Measurements from ENCODE around the gene MPST. TPM values are rescaled to one million over a fixed set of nuclear protein-coding genes. Genes with fewer than 3 reads are reported as not detected.
"Not testable (repeated sequence)": the region's sequence is repeated elsewhere in the genome, so short reads cannot be mapped to it uniquely, and the experiment has no call there.

Gene MPST
- total RNA-seq, 1 experiment from 2014 or later = 51.2 TPM

DNA sequence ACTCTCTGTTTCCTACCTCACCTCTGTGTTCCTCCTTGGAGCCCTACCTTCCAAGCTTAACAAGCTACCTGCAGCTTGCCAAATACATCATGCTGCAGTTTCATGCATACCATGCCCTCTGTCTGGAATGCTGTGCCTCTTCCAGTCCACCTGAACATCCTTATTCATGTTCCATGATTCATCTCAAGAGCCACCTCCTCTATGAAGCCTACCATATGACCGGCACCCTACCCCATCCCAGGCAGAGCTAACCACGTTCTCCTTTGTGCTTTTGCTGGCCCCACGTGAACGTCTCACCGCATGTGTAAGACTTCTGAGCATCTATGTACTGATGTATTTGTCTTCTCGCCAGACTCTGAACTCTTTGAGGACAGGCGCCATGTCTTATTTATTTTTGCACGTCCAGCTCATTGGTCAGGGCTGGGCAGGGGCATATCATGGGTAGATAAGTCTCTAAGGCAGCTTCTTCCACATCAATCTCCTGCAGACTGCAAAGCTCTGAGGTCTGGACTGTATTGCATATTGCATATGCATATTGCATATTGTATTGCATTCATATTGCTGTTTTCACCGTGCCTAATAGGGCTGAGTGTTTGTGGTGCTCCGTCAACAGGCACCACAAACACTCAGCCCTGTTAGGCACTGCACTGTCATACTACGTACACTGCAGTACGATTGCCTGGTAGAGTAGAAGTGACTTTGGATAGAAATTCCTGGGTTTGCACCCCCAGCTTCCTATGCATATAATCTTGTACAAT lies 31.3 kb upstream of the MPST start:
- no peak for TF ChIP-seq CTCF (IDR thresholded peaks at IDR 0.05; ENCODE audit: unreplicated experiment)
- H3K4me3 Mint-ChIP-seq (ENCODE audit: unreplicated experiment) = no peak overlapping the region
- no peak for DNase-seq (ENCODE audit: unreplicated experiment)
- no peak overlapping the region for H3K27ac Mint-ChIP-seq (ENCODE audit: low read depth, unreplicated experiment)
- H3K36me3 Mint-ChIP-seq (ENCODE audit: insufficient read depth, unreplicated experiment) = no peaks in the 10 kb centered on the region
- intact Hi-C loops (cut with micrococcal nuclease) = loop anchor here (5.0 kb wide), 1 partner anchor 179 kb away; no protein-coding TSS in a partner anchor
- no peaks in the 10 kb centered on the region for H3K9me3 Mint-ChIP-seq (ENCODE audit: unreplicated experiment)
- ChIA-PET CTCF (interaction anchor here (0.5 to 2.2 kb wide), 7 partner anchors 10 to 456 kb away, joined by 3 to 9 read pairs (median 4); no protein-coding TSS in a partner anchor), POLR2A (interaction anchor here (0.6 to 0.9 kb wide), 3 partner anchors 10 to 460 kb away, joined by 3 to 4 read pairs (median 3); no protein-coding TSS in a partner anchor)
- no TSS peak for BruUV-seq (replicated peaks)
- H3K27me3 Mint-ChIP-seq (ENCODE audit: insufficient read depth, unreplicated experiment) = peaks cover 31% of the 10 kb centered on the region
- H3K4me1 Mint-ChIP-seq (ENCODE audit: insufficient read depth, unreplicated experiment) = no peaks in the 10 kb centered on the region

DNA sequence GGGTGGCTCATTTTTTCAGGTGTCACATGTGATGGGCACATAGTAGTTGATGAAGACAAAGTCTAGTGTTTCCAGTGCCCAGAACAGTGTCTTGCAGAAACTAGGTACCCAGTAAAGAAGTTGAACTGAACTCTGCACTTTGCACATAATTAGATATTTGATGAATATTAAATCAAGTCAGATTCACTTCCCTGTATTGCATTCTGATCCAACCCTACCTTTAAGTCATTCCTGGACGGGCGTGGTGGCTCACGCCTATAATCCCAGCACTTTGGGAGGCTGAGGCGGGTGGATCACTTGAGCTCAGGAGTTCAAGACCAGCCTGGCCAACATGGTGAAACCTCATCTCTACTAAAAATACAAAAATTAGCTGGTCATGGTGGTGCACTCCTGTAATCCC lies 30.5 kb upstream of the MPST start:
- H3K27ac Mint-ChIP-seq (ENCODE audit: low read depth, unreplicated experiment); H3K4me1 Mint-ChIP-seq (ENCODE audit: insufficient read depth, unreplicated experiment); BruUV-seq (replicated peaks); DNase-seq (ENCODE audit: unreplicated experiment); H3K36me3 Mint-ChIP-seq (ENCODE audit: insufficient read depth, unreplicated experiment); H3K4me3 Mint-ChIP-seq (ENCODE audit: unreplicated experiment); H3K9me3 Mint-ChIP-seq (ENCODE audit: unreplicated experiment): not testable (repeated sequence)
- POLR2A ChIA-PET = interaction anchor here (0.6 to 0.9 kb wide), 2 partner anchors 265 to 461 kb away, joined by 3 to 4 read pairs; no protein-coding TSS in a partner anchor
- intact Hi-C loops (cut with micrococcal nuclease) = loop anchor here (5.0 kb wide), 1 partner anchor 178 kb away; no protein-coding TSS in a partner anchor
- CTCF ChIA-PET = interaction anchor here (0.7 to 2.2 kb wide), 3 partner anchors 9 to 54 kb away, joined by 3 to 9 read pairs (median 4); no protein-coding TSS in a partner anchor
- peaks cover 31% of the 10 kb centered on the region for H3K27me3 Mint-ChIP-seq (ENCODE audit: insufficient read depth, unreplicated experiment)

GRCh38 chr22:36990457-36990856 lies 29.1 kb upstream of the MPST start:
- DNase-seq (ENCODE audit: unreplicated experiment) = no peak
- H3K9me3 Mint-ChIP-seq (ENCODE audit: unreplicated experiment) = no peaks in the 10 kb centered on the region
- no peak for TF ChIP-seq CTCF (IDR thresholded peaks at IDR 0.05; ENCODE audit: unreplicated experiment)
- CTCF ChIA-PET = no interaction called here
- peaks cover 31% of the 10 kb centered on the region for H3K27me3 Mint-ChIP-seq (ENCODE audit: insufficient read depth, unreplicated experiment)
- POLR2A ChIA-PET = no interaction called here
- no peak overlapping the region for H3K4me3 Mint-ChIP-seq (ENCODE audit: unreplicated experiment)
- no peaks in the 10 kb centered on the region for H3K36me3 Mint-ChIP-seq (ENCODE audit: insufficient read depth, unreplicated experiment)
- no TSS peak for BruUV-seq (replicated peaks)
- H3K4me1 Mint-ChIP-seq (ENCODE audit: insufficient read depth, unreplicated experiment) = no peaks in the 10 kb centered on the region
- intact Hi-C loops (cut with micrococcal nuclease) = no loop called here
- H3K27ac Mint-ChIP-seq (ENCODE audit: low read depth, unreplicated experiment) = no peak overlapping the region

GRCh38 chr22:36991206-36991605 lies 28.3 kb upstream of the MPST start:
- no peak overlapping the region for H3K27ac Mint-ChIP-seq (ENCODE audit: low read depth, unreplicated experiment)
- CTCF ChIA-PET = interaction anchor here (0.7 to 1.2 kb wide), 3 partner anchors 15 to 270 kb away, joined by 4 read pairs; no protein-coding TSS in a partner anchor
- H3K36me3 Mint-ChIP-seq (ENCODE audit: insufficient read depth, unreplicated experiment) = no peaks in the 10 kb centered on the region
- TF ChIP-seq CTCF (IDR thresholded peaks at IDR 0.05; ENCODE audit: unreplicated experiment) = no peak
- DNase-seq (ENCODE audit: unreplicated experiment) = no peak
- POLR2A ChIA-PET = no interaction called here
- no peaks in the 10 kb centered on the region for H3K4me1 Mint-ChIP-seq (ENCODE audit: insufficient read depth, unreplicated experiment)
- no peaks in the 10 kb centered on the region for H3K9me3 Mint-ChIP-seq (ENCODE audit: unreplicated experiment)
- BruUV-seq (replicated peaks) = no TSS peak
- H3K4me3 Mint-ChIP-seq (ENCODE audit: unreplicated experiment) = no peak overlapping the region
- peaks cover 31% of the 10 kb centered on the region for H3K27me3 Mint-ChIP-seq (ENCODE audit: insufficient read depth, unreplicated experiment)
- intact Hi-C loops (cut with micrococcal nuclease) = no loop called here

Data from MCF 10A (cell line).